PFSK-1 (cell line): ENCODE data around the gene NODAL.

Source experiments
- POLR2AphosphoS5 ChIP-seq: IDR thresholded peaks from 2 replicates; pipeline ENCODE4 v1.6.1; 2012; ENCODE audit warnings: low read depth, mild to moderate bottlenecking, control low read depth, low read length, moderate library complexity
- SIN3A ChIP-seq: IDR thresholded peaks from 2 replicates; pipeline ENCODE4 v1.6.1; 2012; ENCODE audit warnings: mild to moderate bottlenecking, low read length, moderate library complexity, borderline replicate concordance; ENCODE audit not compliant: insufficient read depth
- TAF1 ChIP-seq: IDR thresholded peaks from 2 replicates; pipeline ENCODE4 v1.6.1; 2012; ENCODE audit warnings: low read length, control low read depth, borderline replicate concordance; ENCODE audit not compliant: insufficient read depth
- TF ChIP-seq, protein P1 (sequence below), 2 experiments: IDR thresholded peaks; 2 replicates each; pipeline versions ENCODE4 v1.6.1 to v1.8.0; 2011 to 2012; ENCODE audit warnings: low read depth in 2 of 2, low read length in 2 of 2, control low read depth in 1 of 2, inconsistent platforms in 1 of 2, mild to moderate bottlenecking in 1 of 2, moderate library complexity in 1 of 2; ENCODE audit not compliant: insufficient read depth in 1 of 2

DNA sequence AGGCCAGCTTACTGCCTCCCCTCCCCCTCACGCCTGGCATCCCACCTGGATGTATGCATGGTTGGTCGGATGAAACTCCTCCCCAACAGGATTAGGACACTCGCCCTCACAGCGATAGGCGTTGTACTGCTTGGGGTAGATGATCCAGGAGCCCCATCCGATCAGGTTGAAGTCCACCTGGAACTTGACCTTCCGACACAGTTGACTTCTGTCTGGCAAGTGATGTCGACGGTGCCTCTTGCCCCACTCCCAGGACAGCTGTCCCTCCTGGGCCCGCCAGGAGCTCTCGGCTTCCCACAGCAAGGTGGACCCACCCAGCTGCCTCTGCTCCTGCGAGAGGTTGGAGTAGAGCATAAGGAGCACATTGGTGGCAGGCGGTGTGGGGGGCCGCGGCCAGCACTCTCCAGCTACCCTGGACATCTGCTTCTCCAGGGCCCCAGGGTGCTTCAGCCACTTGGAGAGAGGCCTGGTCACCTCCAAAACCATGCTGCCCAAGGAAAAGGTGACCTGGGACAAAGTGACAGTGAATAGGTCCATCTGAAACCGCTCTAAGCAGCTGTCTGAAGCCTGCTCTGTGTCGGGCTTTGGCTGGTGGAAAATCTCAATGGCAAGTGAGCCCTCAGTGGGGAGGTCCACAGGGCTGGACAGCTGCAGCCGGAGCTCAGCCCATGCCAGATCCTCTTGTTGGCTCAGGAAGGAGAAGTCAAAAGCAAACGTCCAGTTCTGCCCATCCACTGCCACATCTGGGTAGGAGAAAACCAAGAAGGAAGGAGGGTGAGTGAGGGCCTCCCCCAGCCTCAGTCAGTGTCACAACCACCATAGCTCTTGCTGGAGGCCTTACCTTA is 6.0 kb downstream of the NODAL start:
- no peak for TF ChIP-seq TAF1
- no peak for TF ChIP-seq POLR2AphosphoS5
- TF ChIP-seq, protein P1, sequence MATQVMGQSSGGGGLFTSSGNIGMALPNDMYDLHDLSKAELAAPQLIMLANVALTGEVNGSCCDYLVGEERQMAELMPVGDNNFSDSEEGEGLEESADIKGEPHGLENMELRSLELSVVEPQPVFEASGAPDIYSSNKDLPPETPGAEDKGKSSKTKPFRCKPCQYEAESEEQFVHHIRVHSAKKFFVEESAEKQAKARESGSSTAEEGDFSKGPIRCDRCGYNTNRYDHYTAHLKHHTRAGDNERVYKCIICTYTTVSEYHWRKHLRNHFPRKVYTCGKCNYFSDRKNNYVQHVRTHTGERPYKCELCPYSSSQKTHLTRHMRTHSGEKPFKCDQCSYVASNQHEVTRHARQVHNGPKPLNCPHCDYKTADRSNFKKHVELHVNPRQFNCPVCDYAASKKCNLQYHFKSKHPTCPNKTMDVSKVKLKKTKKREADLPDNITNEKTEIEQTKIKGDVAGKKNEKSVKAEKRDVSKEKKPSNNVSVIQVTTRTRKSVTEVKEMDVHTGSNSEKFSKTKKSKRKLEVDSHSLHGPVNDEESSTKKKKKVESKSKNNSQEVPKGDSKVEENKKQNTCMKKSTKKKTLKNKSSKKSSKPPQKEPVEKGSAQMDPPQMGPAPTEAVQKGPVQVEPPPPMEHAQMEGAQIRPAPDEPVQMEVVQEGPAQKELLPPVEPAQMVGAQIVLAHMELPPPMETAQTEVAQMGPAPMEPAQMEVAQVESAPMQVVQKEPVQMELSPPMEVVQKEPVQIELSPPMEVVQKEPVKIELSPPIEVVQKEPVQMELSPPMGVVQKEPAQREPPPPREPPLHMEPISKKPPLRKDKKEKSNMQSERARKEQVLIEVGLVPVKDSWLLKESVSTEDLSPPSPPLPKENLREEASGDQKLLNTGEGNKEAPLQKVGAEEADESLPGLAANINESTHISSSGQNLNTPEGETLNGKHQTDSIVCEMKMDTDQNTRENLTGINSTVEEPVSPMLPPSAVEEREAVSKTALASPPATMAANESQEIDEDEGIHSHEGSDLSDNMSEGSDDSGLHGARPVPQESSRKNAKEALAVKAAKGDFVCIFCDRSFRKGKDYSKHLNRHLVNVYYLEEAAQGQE (IDR thresholded peaks at IDR 0.05; ENCODE audit: insufficient read depth in 1 of 2, low read depth in 2 of 2, low read length in 2 of 2): no peak
- TF ChIP-seq SIN3A: no peak
